ENCODE data around the gene DOK7.

The DOK7 gene

GRCh38 chr4:3475713-3476260 is 12.7 kb downstream of the DOK7 start:
- no peak for DNase-seq (ENCODE audit: low read depth)

DNA sequence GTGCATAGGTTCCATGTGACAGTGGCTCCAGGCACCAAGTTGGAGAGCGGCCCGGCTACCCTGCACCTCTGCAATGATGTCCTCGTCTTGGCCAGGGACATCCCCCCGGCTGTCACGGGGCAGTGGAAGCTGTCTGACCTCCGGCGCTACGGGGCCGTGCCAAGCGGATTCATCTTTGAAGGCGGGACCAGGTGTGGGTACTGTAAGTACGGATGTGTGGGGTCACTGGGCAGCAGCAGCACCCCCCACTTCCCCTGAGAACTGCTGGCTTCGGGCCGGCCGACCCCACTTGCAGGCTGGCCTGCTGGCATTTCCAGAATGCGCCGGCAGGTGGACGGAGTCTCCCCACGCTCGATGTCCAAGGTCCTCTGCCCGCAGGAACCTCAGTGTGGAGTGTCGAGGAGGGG is 13.2 kb downstream of the DOK7 start:
- DNase-seq (ENCODE audit: low read depth): no peak

GRCh38 chr4:3476936-3477749 is 14.0 kb downstream of the DOK7 start:
- no peak for DNase-seq (ENCODE audit: low read depth)

DNA sequence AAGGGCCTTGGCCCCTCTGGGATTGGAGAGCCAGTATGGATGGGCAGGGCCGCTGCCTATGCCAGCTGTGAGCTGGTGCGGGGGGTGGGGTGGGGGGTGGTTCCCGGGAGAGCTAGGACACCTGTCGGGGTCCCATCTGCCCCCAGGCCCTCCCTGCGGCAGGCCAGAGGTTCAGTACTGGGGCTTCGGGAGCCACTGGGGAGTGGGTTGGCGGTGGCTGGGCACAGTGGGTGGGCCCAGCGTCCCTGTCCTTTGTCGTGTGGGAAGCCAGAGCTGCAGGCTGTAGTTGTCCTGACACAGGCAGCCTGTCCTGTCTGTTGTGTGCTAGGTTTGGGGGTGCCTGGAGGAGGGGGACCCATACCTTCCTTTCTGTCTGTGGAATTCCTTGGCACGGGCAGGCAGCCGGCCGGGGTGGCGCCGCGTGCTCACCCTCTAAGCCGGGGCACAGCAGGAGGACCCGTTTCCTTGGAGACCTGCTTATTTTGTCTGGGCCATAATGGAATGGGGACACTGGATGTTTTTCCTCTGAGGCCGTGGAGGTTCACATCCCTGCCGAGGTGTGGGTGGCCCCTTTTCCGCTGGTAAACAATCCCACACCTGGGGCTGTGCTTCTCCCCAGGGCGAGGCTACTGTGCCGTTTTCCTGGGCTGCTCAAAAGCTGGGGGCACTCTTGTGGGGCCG is 14.8 kb downstream of the DOK7 start:
- no peak for DNase-seq (ENCODE audit: low read depth)

DNA sequence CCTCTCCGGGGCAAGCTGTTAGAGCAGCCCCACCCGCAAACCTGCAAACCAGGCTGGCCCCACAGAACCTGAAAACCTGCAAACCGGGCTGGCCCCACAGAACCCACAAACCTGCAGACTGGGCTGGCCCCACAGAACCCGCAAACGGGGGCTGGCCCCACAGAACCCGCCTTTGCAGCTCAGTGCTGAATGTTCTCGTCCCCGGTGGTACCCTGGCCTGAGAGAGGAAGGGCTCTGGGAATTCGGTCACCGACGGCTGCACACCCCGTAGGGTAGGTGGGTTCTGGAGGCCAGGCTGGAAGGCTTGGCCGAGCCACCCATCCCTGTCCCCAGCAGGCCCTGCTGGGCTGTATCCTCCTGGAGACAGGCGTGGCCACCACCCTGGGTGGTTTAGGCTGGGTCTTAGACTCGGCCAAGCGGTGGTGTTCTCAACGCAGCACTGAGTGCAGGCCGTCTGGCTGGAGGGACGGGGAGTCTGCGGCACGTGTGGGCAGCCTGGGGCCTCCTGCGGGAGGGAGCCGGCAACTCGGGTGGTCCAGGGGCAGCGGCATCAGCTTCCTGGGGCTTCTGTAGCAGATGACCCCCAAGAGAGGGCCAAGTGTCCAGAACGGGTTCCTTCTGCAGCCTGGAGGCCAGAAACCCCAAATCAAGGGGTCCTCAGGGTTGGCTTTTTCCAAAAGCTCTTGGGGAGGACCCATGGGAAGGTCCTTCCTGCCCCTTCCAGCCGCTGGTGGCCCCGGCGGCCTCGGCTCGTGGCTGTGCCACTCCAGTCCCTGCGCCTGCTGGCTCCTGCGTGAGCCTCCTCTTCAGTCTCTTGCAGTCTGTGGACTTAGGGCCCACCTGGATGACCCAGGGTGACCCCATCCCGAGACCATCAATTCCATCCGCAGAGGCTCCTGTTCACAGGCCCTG is 15.6 kb downstream of the DOK7 start:
- no peak for DNase-seq (ENCODE audit: low read depth)

DNA sequence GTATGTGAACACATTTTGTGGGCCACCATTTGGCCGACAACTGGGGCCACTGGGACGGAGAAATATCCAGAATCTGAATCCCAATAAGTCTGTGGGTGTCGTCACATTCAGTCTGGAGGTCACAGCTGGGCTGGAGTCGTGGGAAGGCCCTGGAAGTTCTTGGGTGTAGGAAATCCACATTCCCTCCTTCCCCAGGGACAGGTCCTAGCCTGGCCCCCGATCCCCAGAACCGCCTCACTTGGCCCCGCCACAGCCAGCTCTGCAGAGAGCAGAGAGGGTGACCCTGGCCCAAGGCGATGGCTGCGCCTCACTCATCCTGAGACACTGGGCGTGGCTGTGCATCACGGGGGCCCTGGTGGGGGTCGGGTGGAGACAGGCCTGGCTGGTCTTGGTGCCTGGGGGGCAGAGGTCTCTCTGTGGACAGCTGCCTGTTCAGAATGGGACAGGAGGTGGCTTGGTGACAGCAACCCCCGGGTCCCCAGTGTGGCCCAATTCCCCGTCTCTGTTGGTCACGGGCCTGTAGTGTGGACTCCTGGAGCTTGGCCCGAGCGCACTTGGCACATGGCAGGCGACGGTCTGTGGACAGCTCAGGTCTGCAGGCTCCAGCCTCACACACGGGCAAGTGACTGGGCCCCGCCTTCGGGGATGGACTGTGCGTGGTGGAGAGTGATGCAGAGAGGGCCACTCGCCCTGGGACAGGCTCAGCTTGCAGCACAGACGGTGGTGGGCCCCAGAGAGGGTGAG is 16.4 kb downstream of the DOK7 start:
- no peak for DNase-seq (ENCODE audit: low read depth)

DNA sequence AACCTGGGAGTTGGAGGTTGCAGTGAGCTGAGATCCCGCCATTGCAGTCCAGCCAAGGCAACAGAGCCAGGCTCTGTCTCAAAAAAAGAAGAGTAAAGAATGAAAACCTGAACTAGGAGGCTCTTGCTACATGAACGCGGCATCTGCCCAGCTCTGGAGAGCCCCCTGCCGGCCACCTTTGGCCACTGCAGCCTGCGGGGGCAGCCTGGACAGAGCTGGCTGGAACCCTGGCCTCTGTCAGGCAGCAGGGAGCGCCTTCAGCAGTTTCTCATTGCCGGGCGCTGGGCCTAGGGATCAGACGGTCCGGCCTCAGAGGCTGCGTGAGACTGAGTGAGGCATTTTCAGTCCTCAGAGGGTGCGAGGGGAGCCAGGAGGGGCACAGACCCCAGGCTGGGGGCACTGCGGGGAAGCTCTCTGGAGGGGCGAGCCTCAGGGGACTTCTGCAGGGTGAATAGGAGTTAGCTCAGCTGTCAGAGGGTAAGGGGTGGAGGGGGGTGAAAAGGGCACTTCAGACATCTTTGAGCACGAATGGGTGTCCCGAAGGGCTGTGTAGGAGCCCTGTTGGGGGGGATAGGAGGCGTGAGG is 17.5 kb downstream of the DOK7 start:
- DNase-seq (ENCODE audit: low read depth): peak; percentile 11

GRCh38 chr4:3481113-3481531 is 18.0 kb downstream of the DOK7 start:
- no peak for DNase-seq (ENCODE audit: low read depth)

DNA sequence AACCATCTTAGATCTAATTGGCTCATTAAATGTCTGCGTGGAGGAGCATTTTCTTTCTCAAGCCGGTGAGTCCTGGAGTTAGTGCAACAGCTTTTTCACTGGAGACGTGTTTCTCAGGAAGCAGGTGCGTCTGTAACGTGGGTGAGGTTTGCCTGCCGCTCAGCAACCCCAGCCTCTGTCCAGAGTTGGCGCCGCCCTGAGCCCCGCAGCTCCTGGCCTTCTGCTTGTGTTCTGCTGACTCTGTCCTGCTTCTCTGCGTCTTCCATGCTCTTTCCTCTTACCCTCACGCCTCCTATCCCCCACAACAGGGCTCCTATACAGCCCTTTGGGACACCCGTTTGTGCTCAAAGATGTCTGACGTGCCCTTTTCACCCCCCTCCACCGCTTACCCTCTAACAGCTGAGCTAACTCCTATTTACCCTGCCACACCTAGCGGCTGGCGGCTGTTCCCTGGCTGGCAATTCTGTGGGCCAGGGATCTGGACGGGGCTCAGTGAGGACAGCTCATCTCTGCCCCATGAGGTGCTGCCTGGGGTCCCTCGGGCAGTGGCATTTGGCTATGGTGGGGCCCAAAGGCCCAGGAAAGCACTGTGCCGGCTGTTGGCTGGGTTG is 18.8 kb downstream of the DOK7 start:
- DNase-seq (ENCODE audit: low read depth): no peak

DNA sequence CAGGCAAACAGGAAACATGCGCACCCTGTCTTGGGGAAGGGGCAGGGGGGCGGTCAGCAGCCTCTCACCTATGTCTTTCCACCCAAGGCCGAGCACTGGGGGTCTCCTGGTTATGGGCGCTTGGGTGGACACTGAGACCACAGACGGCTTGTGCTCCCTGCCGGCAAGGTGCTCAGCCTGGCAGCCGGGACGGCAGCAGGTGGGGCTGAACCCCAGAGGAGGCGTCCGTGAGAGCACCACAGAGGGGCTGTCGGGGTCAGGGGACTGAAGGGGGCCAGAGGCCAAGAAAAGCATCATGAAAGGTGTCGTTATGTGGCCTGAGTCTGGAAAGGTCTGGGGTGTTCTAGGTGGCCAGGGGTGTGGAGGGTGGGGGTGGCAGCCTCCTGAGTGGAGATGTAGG is 19.6 kb downstream of the DOK7 start:
- no peak for DNase-seq (ENCODE audit: low read depth)

GRCh38 chr4:3483471-3483921 is 20.4 kb downstream of the DOK7 start:
- peak; percentile 44 for DNase-seq (ENCODE audit: low read depth)

- no peak for DNase-seq (ENCODE audit: low read depth)
These were observed 21.2 kb downstream of the DOK7 start for GRCh38 chr4:3484057-3484973.

DNA sequence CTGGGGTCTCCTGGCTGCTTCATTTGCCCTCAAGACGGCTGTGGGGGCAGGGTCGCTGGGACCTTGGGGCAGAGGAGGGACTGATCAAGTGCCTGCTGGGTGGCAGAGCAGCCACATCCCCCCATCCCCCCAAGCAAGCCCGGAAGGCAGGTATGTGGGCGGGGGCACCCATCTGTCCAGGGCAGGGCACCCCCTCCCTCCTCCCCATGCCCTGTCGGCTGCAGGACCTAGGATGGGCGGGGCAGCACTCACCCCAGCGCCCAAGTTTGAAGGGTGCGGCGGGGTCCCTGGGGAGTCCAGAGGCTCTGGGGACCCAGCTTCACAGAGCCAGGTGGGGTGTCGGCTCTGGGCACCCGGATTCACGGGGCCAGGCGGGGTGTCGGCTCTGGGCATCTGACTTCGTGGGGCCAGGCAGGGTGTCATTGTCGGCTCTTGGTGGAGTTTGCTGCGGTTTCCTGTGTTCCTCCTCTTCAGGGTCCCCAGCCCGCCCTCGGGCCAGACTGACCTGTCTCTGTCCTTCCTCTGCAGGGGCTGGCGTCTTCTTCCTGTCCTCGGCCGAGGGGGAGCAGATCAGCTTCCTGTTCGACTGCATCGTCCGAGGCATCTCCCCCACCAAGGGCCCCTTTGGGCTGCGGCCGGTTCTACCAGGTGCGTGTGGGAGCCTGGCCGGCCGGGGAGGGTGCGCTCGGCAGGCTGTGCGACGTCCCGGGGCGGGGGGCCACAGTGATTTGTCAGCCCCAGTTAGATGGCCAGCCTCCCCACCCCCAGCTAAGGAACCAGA is 22.1 kb downstream of the DOK7 start:
- DNase-seq (ENCODE audit: low read depth): no peak

GRCh38 chr4:3485886-3486540 is 22.9 kb downstream of the DOK7 start:
- DNase-seq (ENCODE audit: low read depth): no peak

- no peak for DNase-seq (ENCODE audit: low read depth)
These were observed 23.7 kb downstream of the DOK7 start for GRCh38 chr4:3486541-3487540.

- no peak for DNase-seq (ENCODE audit: low read depth)
These were observed 24.8 kb downstream of the DOK7 start for GRCh38 chr4:3487861-3488260.

GRCh38 chr4:3488820-3489219 is 25.7 kb downstream of the DOK7 start:
- no peak for DNase-seq (ENCODE audit: low read depth)

Measured in GM04503 (cell line).